Measurements from ENCODE around the gene ZGRF1.

Gene ZGRF1

GRCh38 chr4:112636688-112637551 lies at the start of gene ZGRF1, which contains the start of gene LARP7:
ZGRF1 (minus strand) TSS chr4:112636909; CDS start chr4:112633176, 3,733 bp downstream.
LARP7 (plus strand) TSS chr4:112637143; CDS start chr4:112644670, 7,527 bp downstream.
- H3K79me2 ChIP-seq (ENCODE audit: insufficient read depth, low read depth): peaks cover 60% of the 10 kb centered on the region
- peak within 1 kb of the TSS; percentile 81 for H3K27ac ChIP-seq
- H3K4me2 ChIP-seq: peak within 1 kb of the TSS; percentile 99
- peak within 1 kb of the TSS; percentile 72 for H2AFZ ChIP-seq (ENCODE audit: low read depth)
- TF ChIP-seq CTCF (conservative IDR thresholded peaks at IDR 0.05; ENCODE audit: low read depth, low read length): peak; percentile 98
- H3K4me1 ChIP-seq (ENCODE audit: low read depth, poor library complexity, severe bottlenecking): peaks cover 48% of the 10 kb centered on the region
- H4K20me1 ChIP-seq (ENCODE audit: insufficient read depth): no peaks in the 10 kb centered on the region
- no peak within 1 kb of the TSS for H3K4me3 ChIP-seq (IDR thresholded peaks at IDR 0.05; ENCODE audit: insufficient read depth, low read depth, low read length)
- no peaks in the 10 kb centered on the region for H3K27me3 ChIP-seq (ENCODE audit: insufficient read depth, low read depth)
- H3K9ac ChIP-seq: peak within 1 kb of the TSS; percentile 78
- no peaks in the 10 kb centered on the region for H3K36me3 ChIP-seq (ENCODE audit: insufficient read depth)

- H3K9ac ChIP-seq: no peak overlapping the region
- H3K4me3 ChIP-seq (IDR thresholded peaks at IDR 0.05; ENCODE audit: insufficient read depth, low read depth, low read length): no peak overlapping the region
- H3K79me2 ChIP-seq (ENCODE audit: insufficient read depth, low read depth): no peaks in the 10 kb centered on the region
- H4K20me1 ChIP-seq (ENCODE audit: insufficient read depth): no peaks in the 10 kb centered on the region
- no peak overlapping the region for H2AFZ ChIP-seq (ENCODE audit: low read depth)
- H3K27ac ChIP-seq: no peak overlapping the region
- no peaks in the 10 kb centered on the region for H3K4me1 ChIP-seq (ENCODE audit: low read depth, poor library complexity, severe bottlenecking)
- no peaks in the 10 kb centered on the region for H3K36me3 ChIP-seq (ENCODE audit: insufficient read depth)
- no peak overlapping the region for H3K4me2 ChIP-seq
- H3K27me3 ChIP-seq (ENCODE audit: insufficient read depth, low read depth): no peaks in the 10 kb centered on the region
- no peak for TF ChIP-seq CTCF (conservative IDR thresholded peaks at IDR 0.05; ENCODE audit: low read depth, low read length)
Observed at GRCh38 chr4:112680996-112681395, 44.3 kb upstream of the ZGRF1 start.

- Histone ChIP-seq H3K36me3 (ENCODE audit: insufficient read depth) (no peaks in the 10 kb centered on the region), H4K20me1 (ENCODE audit: insufficient read depth) (no peaks in the 10 kb centered on the region), H3K4me2 (no peak overlapping the region), H3K9ac (no peak overlapping the region), H3K27me3 (ENCODE audit: insufficient read depth, low read depth) (no peaks in the 10 kb centered on the region), H2AFZ (ENCODE audit: low read depth) (no peak overlapping the region), H3K27ac (no peak overlapping the region), H3K4me1 (ENCODE audit: low read depth, poor library complexity, severe bottlenecking) (no peaks in the 10 kb centered on the region), H3K4me3 (IDR thresholded peaks at IDR 0.05; ENCODE audit: insufficient read depth, low read depth, low read length) (no peak overlapping the region), H3K79me2 (ENCODE audit: insufficient read depth, low read depth) (no peaks in the 10 kb centered on the region)
- TF ChIP-seq CTCF (conservative IDR thresholded peaks at IDR 0.05; ENCODE audit: low read depth, low read length): no peak
Observed at GRCh38 chr4:112677519-112678091, 40.9 kb upstream of the ZGRF1 start.

- H3K4me2 ChIP-seq: no peak overlapping the region
- H3K27ac ChIP-seq: no peak overlapping the region
- no peaks in the 10 kb centered on the region for H3K27me3 ChIP-seq (ENCODE audit: insufficient read depth, low read depth)
- no peak overlapping the region for H3K4me3 ChIP-seq (IDR thresholded peaks at IDR 0.05; ENCODE audit: insufficient read depth, low read depth, low read length)
- H3K9ac ChIP-seq: no peak overlapping the region
- H2AFZ ChIP-seq (ENCODE audit: low read depth): no peak overlapping the region
- H3K79me2 ChIP-seq (ENCODE audit: insufficient read depth, low read depth): no peaks in the 10 kb centered on the region
- H3K36me3 ChIP-seq (ENCODE audit: insufficient read depth): no peaks in the 10 kb centered on the region
- no peaks in the 10 kb centered on the region for H4K20me1 ChIP-seq (ENCODE audit: insufficient read depth)
- no peak for TF ChIP-seq CTCF (conservative IDR thresholded peaks at IDR 0.05; ENCODE audit: low read depth, low read length)
- no peaks in the 10 kb centered on the region for H3K4me1 ChIP-seq (ENCODE audit: low read depth, poor library complexity, severe bottlenecking)
Observed at GRCh38 chr4:112674376-112674775, 37.7 kb upstream of the ZGRF1 start.
